Measurements from ENCODE around the gene HRAS.

Gene HRAS

GRCh38 chr11:559712-560304, 24.4 kb upstream of the HRAS start:
- TF ChIP-seq CTCF (IDR thresholded peaks at IDR 0.05; ENCODE audit: low read depth, low read length, poor library complexity, severe bottlenecking) (no peak), EZH2phosphoT487 (IDR thresholded peaks at IDR 0.05; ENCODE audit: borderline replicate concordance, low read length) (no peak)
- Histone ChIP-seq H3K9me2 (replicated peaks; ENCODE audit: control insufficient read depth, low read length) (no peaks in the 10 kb centered on the region), H3F3A (ENCODE audit: control insufficient read depth, insufficient read depth) (no peaks in the 10 kb centered on the region), H3K79me2 (ENCODE audit: control insufficient read depth, low read length) (peaks cover 6% of the 10 kb centered on the region), H3K9me3 (ENCODE audit: control insufficient read depth, insufficient read depth, low read length) (no peaks in the 10 kb centered on the region), H3K27me3 (ENCODE audit: control insufficient read depth, low read length) (peaks cover 32% of the 10 kb centered on the region), H4K20me1 (ENCODE audit: control insufficient read depth, insufficient read depth, low read depth, low read length) (no peaks in the 10 kb centered on the region), H3K27ac (ENCODE audit: low read depth, low read length) (no peak overlapping the region), H3K4me1 (ENCODE audit: control insufficient read depth, low read length) (peaks cover 24% of the 10 kb centered on the region), H3K4me3 (ENCODE audit: low read length) (peak overlapping the region; percentile 88), H3K36me3 (ENCODE audit: control insufficient read depth, low read length) (no peaks in the 10 kb centered on the region), H3K4me2 (ENCODE audit: low read length) (peak overlapping the region; percentile 98)

DNA sequence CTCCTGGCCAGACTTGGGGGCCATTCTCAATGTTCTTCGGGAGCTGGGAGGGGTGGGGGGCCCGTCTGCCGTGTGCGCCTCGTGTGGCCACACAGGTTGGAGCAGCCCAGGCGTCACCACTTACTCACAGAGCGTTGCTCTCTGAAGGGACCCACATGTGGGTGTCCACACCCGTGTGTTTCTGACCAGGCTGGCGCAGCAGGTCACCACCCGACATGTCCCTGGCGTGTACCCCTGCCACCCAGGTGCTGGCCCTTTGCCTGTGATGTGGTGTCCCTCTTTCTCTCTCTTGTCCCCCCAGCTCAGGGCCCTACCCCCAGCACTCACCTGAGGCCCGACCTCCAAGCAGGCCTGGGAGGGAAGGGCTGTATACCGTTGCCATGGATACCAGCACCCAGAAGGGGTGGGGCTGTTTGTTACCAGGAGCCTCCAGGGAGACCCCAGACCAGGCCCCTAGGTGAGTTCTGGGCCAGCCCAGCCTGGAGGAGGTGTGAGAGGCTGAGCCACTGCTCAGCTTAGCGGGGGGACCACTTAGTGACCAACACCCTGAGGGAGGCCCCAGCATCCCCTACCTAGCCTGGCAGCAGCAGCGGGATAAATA, 23.7 kb upstream of the HRAS start:
- Histone ChIP-seq H4K20me1 (ENCODE audit: control insufficient read depth, insufficient read depth, low read depth, low read length) (no peaks in the 10 kb centered on the region), H3K79me2 (ENCODE audit: control insufficient read depth, low read length) (peaks cover 6% of the 10 kb centered on the region), H3K27ac (ENCODE audit: low read depth, low read length) (no peak overlapping the region), H3F3A (ENCODE audit: control insufficient read depth, insufficient read depth) (no peaks in the 10 kb centered on the region), H3K4me2 (ENCODE audit: low read length) (no peak overlapping the region), H3K36me3 (ENCODE audit: control insufficient read depth, low read length) (no peaks in the 10 kb centered on the region), H3K9me2 (replicated peaks; ENCODE audit: control insufficient read depth, low read length) (no peaks in the 10 kb centered on the region), H3K4me3 (ENCODE audit: low read length) (no peak overlapping the region), H3K27me3 (ENCODE audit: control insufficient read depth, low read length) (peaks cover 32% of the 10 kb centered on the region), H3K4me1 (ENCODE audit: control insufficient read depth, low read length) (peaks cover 29% of the 10 kb centered on the region), H3K9me3 (ENCODE audit: control insufficient read depth, insufficient read depth, low read length) (no peaks in the 10 kb centered on the region)
- TF ChIP-seq EZH2phosphoT487 (IDR thresholded peaks at IDR 0.05; ENCODE audit: borderline replicate concordance, low read length) (no peak), CTCF (IDR thresholded peaks at IDR 0.05; ENCODE audit: low read depth, low read length, poor library complexity, severe bottlenecking) (peak; percentile 20)

GRCh38 chr11:558503-558902, 23.1 kb upstream of the HRAS start:
- no peak overlapping the region for H3K27ac ChIP-seq (ENCODE audit: low read depth, low read length)
- H3K9me3 ChIP-seq (ENCODE audit: control insufficient read depth, insufficient read depth, low read length), result no peaks in the 10 kb centered on the region
- TF ChIP-seq EZH2phosphoT487 (IDR thresholded peaks at IDR 0.05; ENCODE audit: borderline replicate concordance, low read length), result no peak
- TF ChIP-seq CTCF (IDR thresholded peaks at IDR 0.05; ENCODE audit: low read depth, low read length, poor library complexity, severe bottlenecking), result no peak
- no peak overlapping the region for H3K4me2 ChIP-seq (ENCODE audit: low read length)
- H3K4me3 ChIP-seq (ENCODE audit: low read length), result no peak overlapping the region
- peaks cover 29% of the 10 kb centered on the region for H3K4me1 ChIP-seq (ENCODE audit: control insufficient read depth, low read length)
- no peaks in the 10 kb centered on the region for H3K36me3 ChIP-seq (ENCODE audit: control insufficient read depth, low read length)
- H4K20me1 ChIP-seq (ENCODE audit: control insufficient read depth, insufficient read depth, low read depth, low read length), result no peaks in the 10 kb centered on the region
- peaks cover 32% of the 10 kb centered on the region for H3K27me3 ChIP-seq (ENCODE audit: control insufficient read depth, low read length)
- no peaks in the 10 kb centered on the region for H3K9me2 ChIP-seq (replicated peaks; ENCODE audit: control insufficient read depth, low read length)
- H3F3A ChIP-seq (ENCODE audit: control insufficient read depth, insufficient read depth), result no peaks in the 10 kb centered on the region
- peaks cover 6% of the 10 kb centered on the region for H3K79me2 ChIP-seq (ENCODE audit: control insufficient read depth, low read length)

Data from DOHH2 (cell line).